HG03025 (cell line): ENCODE data around the gene ZBTB24.
"Not testable (repeated sequence)": the region's sequence is repeated elsewhere in the genome, so short reads cannot be mapped to it uniquely, and the experiment has no call there.

Source experiments
- ATAC-seq: cut with Tn5 transposase; IDR thresholded peaks from one replicate; pipeline ENCODE4 v1.9.1; 2021; ENCODE audit warnings: mild to moderate bottlenecking, moderate library complexity; ENCODE audit not compliant: unreplicated experiment, low FRiP score

The ZBTB24 gene

DNA sequence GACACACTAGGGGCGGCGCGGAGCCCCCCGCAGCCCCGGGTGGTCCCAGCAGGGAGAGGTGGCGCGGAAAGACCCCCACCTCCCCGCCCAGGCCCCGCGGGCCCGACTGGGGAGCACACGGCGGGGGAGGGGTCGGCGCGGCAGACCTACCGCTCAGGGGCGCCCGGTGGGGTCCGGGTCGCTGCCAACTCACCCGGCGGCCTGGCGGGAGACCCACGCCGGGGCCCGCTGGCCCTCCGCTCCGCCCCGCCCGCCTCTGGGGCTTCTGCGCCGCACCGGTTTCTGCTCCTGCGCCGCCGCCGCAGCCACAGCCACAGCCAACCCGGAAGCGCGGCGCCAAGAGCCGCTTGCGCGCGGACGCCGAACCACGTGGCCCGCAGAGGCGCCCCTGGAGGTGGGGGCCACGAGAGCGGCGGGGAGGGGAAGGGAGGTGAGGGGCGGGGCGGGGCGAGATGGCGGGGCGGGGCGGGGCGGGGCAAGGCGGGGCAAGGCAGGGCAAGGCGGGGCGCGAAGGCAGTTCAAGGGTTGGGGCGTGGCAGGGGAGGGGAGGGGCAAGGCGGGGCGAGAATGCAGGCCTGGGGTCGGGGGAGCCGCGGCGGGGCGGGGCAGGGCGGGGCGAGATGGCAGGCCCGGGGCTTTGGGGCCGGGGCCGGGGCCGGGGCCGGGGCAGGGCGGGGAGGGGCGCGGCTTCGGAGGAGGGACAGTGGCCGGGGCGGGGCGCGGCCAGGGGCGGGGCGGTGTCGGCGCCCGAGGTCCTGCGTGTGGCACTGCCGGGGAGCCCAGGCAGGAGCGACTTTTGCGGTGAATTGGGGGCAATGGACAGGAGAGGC is at the start of gene ZBTB24:
Gene ZBTB24, minus strand, starts transcription at position 315 of the 830 bp plus-strand sequence. CDS start 1,193 bp downstream, outside the sequence.
- peak; percentile 66 for ATAC-seq

DNA sequence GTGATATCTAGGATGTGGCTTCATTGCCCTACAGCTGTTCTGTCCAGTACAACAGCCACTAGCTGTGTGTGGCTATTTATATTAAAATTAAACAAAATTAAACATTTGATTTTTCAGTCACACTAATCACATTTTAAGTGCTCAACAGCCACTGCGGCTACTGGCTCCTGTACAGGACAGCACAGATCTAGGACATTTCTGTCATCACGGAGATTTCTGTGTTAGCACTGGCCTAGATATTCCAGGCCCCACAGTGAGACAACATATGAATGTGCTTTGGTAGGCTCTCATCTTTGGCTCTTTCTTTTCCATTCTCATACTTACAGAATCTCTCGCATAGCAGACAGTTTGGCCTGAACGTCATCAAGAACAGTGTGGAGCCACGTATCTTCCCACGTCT is 48.4 kb upstream of the ZBTB24 start:
- ATAC-seq, result no peak

DNA sequence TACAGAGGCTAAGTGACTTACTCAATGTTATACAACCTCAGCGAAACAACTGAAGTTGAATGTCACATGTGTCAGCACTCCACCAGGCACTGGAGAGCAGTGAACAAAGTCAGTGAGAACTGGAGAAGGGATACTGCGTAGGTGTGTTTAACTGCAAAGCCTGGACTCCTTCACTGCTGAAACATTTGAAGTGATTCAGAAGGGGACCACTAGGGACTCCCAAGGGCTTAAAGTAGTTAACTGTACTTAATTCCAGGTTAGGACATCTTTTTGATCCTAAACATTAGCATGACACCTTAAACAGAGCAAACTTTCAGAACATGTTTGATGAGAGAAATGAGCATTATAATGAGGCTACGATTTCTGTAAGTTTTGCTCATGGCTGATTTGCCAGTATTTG is 45.0 kb upstream of the ZBTB24 start:
- no peak for ATAC-seq

DNA sequence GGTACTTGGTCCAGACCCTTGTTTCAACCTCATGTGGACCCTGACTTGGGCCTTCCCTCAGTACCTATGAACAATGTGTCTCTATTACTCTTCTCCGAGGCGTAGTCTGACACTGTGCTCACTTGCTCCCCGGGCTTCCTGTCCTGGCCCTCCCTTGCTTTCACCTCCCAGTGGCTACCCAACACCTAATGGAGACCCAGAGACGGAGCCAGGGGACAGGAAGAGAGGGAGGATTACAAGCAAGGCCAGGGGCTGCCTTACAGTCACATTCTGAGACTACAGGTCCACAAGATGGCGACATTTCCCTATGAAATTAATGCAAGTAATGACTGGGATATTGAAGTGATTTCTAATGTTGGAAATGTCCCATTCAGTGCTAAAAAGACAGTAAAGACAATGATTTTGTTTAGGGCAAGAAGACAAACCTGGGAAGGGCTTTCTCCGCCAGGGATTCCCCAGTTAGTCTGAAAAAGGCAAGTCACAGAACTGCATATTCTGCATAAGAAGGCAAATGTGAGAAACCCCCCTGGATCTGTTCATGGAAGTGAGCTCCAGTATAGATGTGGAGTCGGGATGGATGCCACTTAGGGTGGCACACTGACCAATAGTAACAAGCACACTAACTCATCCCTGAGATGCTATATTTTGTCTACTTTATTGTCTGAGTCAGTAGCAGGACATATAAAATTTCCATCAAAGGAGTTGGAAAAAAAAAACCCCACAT is 44.0 kb upstream of the ZBTB24 start:
- no peak for ATAC-seq

DNA sequence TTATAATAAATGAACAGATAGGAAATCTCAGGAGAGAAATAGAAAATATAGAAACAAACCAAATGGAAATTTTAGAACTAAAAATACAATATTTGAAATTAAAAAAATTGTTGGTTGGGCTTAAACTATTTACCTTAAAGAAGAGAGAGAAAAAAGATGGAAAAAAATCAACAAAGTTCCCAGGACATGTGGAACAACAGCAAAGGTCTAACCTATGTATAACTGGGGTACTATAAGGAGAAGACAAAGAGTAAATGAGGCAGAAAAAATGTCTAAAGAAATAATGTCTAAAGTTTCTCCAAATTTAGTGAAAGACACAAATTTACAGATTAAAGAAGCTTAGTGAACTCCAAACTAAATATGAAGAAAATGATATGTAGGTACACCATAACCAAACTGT is 41.1 kb upstream of the ZBTB24 start:
- ATAC-seq, result no peak

DNA sequence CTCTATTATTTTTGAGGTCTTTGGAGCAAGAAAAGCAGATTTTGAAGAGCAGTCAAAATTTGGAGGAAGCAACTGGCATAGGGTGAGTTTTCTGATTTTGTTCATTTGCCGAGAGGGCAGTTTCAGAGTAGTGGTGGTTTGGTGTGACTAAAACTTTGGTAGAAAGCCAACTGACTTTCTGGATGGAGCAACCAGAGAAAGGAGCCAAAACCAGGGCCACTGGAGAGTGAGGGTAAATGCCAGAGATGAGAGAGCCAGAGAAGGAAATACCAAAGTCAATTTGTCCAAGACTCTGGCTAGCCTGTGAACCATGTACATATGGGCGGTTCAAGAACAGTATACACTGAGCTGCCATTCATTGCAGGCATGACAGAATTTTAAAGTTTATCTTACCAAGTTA is 40.5 kb upstream of the ZBTB24 start:
- no peak for ATAC-seq

DNA sequence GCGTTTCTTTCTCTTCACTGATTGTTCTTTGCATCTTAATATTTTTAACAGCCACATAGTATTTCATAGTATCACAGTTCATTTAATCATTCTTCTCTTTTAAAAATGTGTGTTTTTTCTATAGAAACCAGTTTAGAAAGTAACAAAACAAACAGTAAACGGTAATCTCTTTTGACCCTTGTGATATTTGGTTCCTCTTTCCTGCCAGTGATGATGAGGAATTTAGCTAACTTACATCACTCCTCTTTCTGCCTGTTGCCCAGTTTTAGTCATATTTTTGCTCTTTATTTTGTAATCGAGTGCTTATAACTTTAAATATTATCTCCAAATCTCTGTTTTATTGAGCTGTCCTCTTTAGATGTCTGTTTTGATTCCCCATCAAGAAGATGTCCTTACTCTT is 38.1 kb upstream of the ZBTB24 start:
- ATAC-seq, result no peak

DNA sequence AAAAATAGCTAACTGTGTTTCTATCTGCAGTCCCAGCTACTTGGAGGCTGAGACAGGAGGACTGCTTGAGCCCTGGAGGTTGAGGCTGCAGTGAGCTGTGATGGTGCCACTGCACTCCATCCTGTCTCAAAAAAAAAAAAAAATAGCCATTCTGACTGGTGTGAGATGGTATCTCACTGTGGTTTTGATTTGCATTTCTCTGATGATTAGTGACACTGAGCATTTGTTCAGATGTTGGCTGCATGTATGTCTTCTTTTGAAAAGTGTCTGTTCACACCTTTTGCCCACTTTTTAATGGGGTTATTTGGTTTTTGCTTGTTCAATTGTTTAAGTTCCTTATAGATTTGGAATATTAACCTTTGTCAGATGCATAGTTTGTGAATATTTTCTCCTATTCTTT is 36.6 kb upstream of the ZBTB24 start:
- ATAC-seq, result not testable (repeated sequence)

DNA sequence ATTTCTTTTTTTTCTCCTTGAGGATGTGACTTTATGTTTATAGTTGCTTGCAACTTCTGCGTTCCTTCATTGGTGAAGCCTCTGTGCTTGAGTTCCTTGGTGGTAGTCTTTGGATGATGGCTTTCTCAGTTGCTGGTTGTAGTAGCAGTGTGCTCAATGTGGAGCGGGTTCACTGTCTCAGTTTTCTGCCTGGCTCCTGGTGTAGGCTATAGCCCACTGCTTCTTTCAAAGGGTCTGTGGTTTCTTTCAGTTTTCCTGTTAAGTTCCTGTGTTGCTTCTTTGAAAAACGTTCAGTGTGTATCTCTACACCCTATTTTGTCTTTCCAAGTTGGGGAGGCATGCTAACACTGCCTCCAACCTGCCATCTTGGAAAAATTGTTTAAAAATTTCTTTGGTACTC is 33.9 kb upstream of the ZBTB24 start:
- no peak for ATAC-seq

DNA sequence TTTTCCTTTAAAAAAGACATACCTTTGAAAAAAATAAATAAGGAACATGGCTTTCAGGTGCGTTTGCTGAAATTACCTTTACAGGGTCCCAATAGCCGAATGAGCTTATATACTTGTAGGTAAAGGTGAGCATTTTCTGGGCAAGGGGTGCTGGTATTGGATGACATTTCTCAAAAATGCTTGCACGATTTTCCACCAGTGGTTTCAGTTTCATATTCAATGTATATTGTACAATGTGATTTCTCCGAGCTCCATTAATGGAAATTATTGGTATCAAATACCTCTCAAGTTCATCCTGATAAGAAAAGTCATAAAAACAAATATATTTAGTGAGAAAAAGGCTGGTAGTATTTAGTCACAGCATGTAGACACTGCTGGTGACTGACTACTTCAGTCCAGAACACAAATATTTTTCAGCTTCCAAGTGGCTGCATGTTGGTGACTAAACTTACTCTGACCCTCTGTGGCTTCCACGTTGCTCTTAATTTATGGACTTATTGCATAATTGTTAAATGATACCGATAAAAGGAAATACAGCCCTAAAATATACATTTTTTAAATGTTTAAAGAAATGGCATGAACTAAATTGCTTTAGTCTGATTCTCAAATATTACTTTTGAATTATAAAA is 32.9 kb upstream of the ZBTB24 start:
- no peak for ATAC-seq

DNA sequence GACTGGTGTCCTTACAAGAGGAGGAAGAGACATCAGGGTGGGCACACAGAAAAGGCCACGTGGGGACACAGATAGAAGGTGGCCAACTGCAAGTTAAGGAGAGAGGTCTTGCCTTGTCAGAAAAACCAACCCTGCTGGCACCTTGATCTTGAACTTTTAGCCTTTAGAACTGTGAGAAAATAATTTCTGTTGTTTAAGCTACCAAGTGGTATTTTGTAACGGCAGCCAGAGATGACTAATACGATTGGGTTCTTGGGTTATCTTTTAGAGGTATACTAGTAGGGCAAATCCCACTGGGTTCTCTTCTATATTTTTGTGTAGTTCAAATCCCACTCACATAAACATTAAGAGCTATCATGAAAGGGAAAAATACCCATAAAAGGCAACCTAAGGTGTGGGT is 31.9 kb upstream of the ZBTB24 start:
- no peak for ATAC-seq

DNA sequence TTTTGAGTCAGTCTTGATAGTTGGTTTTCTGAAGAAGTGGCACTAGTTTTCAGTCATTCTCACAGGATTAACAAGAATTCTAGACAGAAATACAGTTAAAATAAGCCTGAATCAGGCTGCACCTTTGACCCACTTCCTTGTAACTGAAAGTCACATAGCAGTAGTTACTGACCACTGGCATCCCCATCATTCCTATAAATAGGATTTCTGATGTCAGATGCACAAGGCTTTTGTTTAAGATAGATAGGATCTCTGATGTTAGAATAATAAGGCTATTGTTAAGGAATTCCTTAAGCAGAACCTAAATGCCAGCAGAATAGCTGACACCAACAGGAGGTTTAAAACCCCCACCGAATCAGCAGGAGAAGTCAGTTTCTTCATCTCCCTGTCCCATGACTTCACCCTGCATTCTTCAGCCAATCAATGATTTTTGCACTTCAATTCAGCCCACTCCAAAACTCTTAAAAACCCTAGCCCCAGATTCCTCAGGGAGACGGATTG is 30.6 kb upstream of the ZBTB24 start:
- ATAC-seq, result no peak

DNA sequence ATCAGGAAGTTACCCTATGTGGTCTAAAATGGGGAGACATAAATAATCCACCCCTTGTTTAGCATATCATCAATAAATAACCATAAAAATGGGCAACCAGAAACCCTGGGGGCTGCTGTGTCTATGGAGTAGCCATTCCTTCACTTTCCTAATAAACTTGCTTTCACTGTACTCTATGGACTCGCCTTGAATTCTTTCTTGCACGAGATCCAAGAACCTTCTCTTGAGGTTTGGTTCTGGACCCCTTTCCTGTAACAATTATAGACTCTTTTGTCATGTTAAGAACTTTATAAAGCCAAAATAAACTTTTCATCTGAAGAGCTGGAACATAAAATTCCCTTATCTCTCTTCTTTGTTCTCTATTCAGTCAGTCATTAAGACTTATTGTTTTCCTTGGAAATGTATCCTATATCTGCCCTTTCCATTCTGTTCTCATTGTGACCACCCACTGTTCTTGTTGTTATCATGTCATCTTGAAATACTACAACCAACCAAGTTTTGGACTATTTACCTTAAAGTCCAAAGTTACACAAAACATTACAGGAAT is 29.3 kb upstream of the ZBTB24 start:
- ATAC-seq, result no peak

DNA sequence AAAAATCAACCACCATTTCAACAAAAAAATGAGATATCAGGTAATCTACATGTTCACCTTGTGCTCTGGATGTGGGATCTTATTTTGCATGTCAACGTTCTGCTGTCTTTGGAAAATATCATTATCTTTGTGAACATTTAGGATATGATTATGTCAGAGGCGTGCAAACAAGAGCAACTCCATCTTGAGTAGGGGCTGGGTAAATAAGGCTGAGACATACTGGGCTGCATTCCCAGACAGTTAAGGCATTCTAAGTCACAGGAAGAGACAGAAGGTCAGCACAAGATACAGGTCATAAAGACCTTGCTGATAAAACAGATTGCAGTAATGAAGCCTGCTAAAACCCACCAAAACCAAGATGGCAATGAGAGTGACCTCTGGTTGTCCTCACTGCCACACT is 28.8 kb upstream of the ZBTB24 start:
- ATAC-seq, result no peak

DNA sequence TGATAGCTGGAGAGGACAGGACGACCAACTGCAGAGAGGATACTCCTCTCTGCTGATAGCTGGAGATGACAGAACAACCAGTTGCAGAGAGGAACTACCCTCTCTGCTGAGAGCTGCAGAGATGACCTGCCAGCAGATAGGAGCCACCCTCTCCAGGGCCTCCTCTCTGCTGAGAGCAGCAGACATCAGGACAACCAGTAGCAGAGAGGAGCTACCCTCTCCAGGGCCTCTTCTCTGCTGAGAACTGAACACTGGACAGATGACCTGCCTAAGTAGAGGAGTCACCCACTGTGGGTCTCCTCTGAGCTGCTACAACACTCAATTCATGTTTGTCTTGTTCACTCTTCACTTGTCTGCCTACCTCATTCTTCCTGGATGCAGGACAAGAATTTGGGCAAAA is 27.3 kb upstream of the ZBTB24 start:
- no peak for ATAC-seq

DNA sequence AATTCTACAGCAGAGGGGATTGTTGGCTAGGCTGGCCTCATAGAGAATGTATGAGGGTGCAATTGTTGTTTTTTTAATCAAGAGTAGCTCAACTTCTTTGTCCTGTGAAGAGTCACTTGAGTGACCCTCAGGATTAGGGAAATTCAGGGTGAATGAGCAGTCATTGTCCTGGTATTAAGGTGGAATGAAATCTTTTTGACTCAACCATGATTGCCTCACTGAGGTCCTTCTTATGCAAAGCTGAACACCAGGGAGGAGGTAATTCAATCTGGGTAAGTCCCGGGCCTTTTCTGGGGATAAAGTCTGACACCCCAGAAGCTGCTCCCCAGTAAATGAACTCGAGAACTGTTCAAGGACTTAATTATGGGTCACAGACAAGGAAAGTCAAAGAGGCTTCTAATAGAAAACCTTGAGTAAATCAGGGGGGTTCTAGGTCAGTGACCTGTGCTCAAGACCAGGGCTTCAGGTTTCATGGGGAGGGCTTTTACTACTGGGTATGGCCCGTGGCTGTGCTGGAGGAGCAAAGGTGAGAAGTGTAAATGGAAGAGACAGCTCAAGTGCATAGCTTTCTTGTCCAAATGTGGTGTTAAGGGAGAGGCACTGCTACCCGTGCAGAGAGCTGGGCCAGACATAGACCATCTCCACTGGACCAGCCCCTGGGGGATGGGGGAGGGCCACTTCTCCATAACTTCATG is 25.3 kb upstream of the ZBTB24 start:
- ATAC-seq, result no peak

DNA sequence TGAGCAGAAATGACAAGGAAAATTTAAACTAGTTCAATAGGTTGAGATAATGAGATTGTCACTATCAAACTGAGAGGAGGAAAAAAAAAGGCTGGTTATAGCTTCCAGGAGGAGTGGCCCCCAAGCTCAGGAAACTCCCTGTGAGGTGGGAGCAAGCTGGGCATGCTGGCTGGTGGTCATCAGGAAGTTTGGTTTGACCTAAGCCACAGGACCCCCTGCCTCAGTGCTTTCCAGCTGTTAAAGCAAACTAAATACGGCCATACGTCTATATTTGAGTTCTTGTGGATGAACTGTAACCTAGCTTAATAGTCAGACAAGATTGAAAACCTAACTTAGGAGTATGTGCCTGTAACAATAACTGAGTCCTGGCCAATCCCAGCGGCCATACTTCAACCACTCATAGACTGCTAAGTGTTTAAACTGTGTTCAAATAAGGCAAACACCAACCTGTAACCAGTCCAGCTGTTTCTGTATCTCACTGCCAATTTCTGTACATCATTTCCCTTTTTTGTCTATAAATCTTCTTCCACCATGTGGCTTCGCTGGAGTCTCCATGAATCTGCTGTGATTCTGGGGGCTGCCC is 24.6 kb upstream of the ZBTB24 start:
- no peak for ATAC-seq

DNA sequence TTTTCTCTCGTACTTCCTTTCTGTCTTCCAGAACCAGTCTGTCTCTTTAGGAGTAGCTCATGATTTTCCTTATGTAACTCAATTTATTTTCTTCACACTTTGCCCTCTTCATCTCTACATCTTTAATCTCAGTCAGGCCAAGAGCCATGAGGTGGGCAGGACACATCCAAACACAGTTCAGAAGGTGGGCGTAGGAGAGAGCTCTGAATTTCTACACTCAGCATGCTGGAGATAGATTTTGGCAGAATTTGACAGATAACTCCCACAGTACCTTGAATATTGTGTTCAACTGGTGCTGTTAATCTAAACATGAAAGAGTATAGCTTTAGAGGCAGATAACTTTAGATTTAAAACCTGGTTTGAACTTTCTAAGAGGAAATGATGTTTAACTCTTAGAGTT is 23.8 kb upstream of the ZBTB24 start:
- ATAC-seq, result no peak

DNA sequence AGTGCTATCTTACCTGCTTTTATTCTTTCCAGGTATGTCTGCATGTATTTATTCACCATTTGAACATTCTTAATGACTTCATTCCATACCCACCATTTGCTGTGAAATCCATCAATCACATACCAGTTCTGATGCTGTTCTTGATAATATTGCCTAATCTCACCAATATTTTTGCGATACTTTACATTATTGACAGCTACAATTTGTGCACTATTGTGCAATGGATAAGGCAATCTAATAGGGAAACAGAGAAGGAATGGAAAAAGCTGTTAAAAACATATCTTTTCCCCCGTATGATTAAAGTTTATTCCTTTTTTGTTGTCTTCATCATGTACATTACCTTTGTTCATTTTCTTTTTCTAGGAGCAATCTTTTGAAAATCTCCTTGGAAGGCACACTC is 23.3 kb upstream of the ZBTB24 start:
- ATAC-seq, result no peak
